Right hindlimb (tissue), 1 donor: ENCODE measurements around the gene HCCS.
A peak's percentile ranks its signal among the peaks of the same experiment; 100 is the strongest.

ENCODE experiments used
- DNase-seq: peaks from one replicate; pipeline ENCODE4 v3.0.0-alpha.2; 2018

The HCCS gene

GRCh38 chrX:11124112-11124511 lies 13.0 kb downstream of the HCCS start:
- DNase-seq = no peak

GRCh38 chrX:11125060-11125459 lies 13.9 kb downstream of the HCCS start:
- no peak for DNase-seq

GRCh38 chrX:11129534-11130105 lies 18.5 kb downstream of the HCCS start:
- DNase-seq = peak; percentile 40

GRCh38 chrX:11130136-11130535 lies 19.0 kb downstream of the HCCS start:
- DNase-seq = no peak

GRCh38 chrX:11131146-11131545 lies 20.0 kb downstream of the HCCS start:
- DNase-seq = no peak

- DNase-seq = no peak
These were observed 24.5 kb downstream of the HCCS start for GRCh38 chrX:11135564-11136185.

- DNase-seq = no peak
These were observed 26.5 kb downstream of the HCCS start for GRCh38 chrX:11137543-11138139.

GRCh38 chrX:11138498-11139390 lies 27.6 kb downstream of the HCCS start:
- no peak for DNase-seq

- peak; percentile 52 for DNase-seq
These were observed 33.0 kb downstream of the HCCS start for GRCh38 chrX:11143931-11144678.

GRCh38 chrX:11146411-11146810 lies 35.3 kb downstream of the HCCS start:
- DNase-seq = no peak

- DNase-seq = no peak
These were observed 37.3 kb downstream of the HCCS start for GRCh38 chrX:11148401-11148800.

GRCh38 chrX:11151799-11152559 lies 40.8 kb downstream of the HCCS start:
- DNase-seq = no peak

- DNase-seq = no peak
These were observed 48.0 kb downstream of the HCCS start for GRCh38 chrX:11159149-11159548.

- no peak for DNase-seq
These were observed 53.3 kb downstream of the HCCS start for GRCh38 chrX:11164433-11164832.

- no peak for DNase-seq
These were observed 60.8 kb downstream of the HCCS start for GRCh38 chrX:11171956-11172355.

- no peak for DNase-seq
These were observed 61.3 kb downstream of the HCCS start for GRCh38 chrX:11172415-11172814.
